Activated naive CD4-positive, alpha-beta T cell treated with anti-CD3 and anti-CD28 coated beads for 36 hours (primary cell): ENCODE data around the gene PCDHGA12. TPM values are rescaled to one million over a fixed set of nuclear protein-coding genes. Genes with fewer than 3 reads are reported as not detected.
"Not testable (repeated sequence)": the region's sequence is repeated elsewhere in the genome, so short reads cannot be mapped to it uniquely, and the experiment has no call there.

Experiments used
- CTCF ChIA-PET: fragments of 350-600 bp; sonication (Branson Sonifier 250); formaldehyde crosslinking; loops from one replicate; lab custom pipeline; 2021; ENCODE audit warnings: antibody characterized with exemption; lab: Charles Lee
- DNase-seq: peaks from one replicate; pipeline ENCODE4 v3.0.0-alpha.2; 2020
- H3K27ac Mint-ChIP-seq: one replicate; pipeline ENCODE4 v1.8.0; 2021; ENCODE audit warnings: mild to moderate bottlenecking, mixed read lengths
- H3K27me3 Mint-ChIP-seq: one replicate; pipeline ENCODE4 v1.8.0; 2021; ENCODE audit warnings: low read depth, mixed read lengths
- H3K36me3 Mint-ChIP-seq: one replicate; pipeline ENCODE4 v1.8.0; 2021; ENCODE audit warnings: low read depth, mixed read lengths
- H3K4me1 Mint-ChIP-seq: one replicate; pipeline ENCODE4 v1.8.0; 2021; ENCODE audit warnings: low read depth, mixed read lengths
- H3K4me3 Mint-ChIP-seq: one replicate; pipeline ENCODE4 v1.8.0; 2021; ENCODE audit warnings: mild to moderate bottlenecking, moderate library complexity, mixed read lengths
- H3K9me3 Mint-ChIP-seq: one replicate; pipeline ENCODE4 v1.8.0; 2021; ENCODE audit warnings: mixed read lengths
- intact Hi-C: fragments of 100-400 bp; cut with micrococcal nuclease; formaldehyde crosslinking; loops from one replicate; pipeline ENCODE4 v1.15.1; 2023
- total RNA-seq, 2 experiments: library from RNA; stranded (reverse); gene quantifications; one replicate each; pipeline ENCODE4 v1.2.3, GENCODE V29; 2021

The PCDHGA12 gene
- total RNA-seq, 2 experiments from 2014 or later: not detected

- H3K27ac Mint-ChIP-seq: peak overlapping the region; percentile 41
- intact Hi-C loops, H3K4me1 Mint-ChIP-seq, DNase-seq, H3K4me3 Mint-ChIP-seq: not testable (repeated sequence)
- peaks cover 60% of the 10 kb centered on the region for H3K27me3 Mint-ChIP-seq
- CTCF ChIA-PET: interaction anchor here (2.2 kb wide), 1 partner anchor 30 kb away, joined by 6 read pairs; the partner anchor contains the start of gene PCDHGA5
- H3K36me3 Mint-ChIP-seq: peaks cover 20% of the 10 kb centered on the region
- H3K9me3 Mint-ChIP-seq: peaks cover 21% of the 10 kb centered on the region
Measured at GRCh38 chr5:141394401-141395187, 35.7 kb upstream of the PCDHGA12 start.

DNA sequence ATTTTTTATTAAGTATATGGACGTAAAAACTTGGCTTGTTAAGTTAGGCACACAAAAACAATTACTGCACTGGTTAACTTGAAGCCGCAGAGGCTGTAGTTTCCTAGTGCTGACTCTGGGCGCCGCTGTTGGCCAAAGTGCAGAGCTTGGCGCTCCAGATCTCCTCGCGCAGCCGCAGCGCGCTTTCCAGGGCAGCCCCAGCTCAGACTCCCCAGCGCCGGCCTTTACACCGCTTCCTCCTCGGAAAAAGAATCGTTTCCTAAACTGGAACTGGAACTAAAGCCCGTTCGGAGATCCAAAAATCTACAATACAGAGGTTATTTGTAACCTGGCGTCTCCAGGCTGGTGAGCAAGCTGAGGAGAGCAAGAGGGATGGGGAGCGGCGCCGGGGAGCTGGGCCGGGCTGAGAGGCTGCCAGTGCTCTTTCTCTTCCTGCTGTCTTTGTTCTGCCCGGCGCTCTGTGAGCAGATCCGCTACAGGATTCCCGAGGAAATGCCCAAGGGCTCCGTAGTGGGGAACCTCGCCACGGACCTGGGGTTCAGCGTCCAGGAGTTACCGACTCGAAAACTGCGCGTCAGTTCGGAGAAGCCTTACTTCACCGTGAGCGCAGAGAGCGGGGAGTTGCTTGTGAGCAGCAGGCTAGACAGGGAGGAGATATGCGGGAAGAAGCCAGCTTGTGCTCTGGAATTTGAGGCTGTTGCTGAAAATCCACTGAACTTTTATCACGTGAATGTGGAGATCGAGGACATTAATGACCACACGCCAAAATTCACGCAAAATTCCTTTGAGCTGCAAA, 32.4 kb upstream of the PCDHGA12 start, which contains the start of gene PCDHGB5:
PCDHGB5 (plus strand) TSS at position 192 of the 796 bp plus-strand sequence; CDS start at position 373, 181 bp downstream.
- CTCF ChIA-PET: interaction anchor here (0.7 to 1.9 kb wide), 10 partner anchors 11 to 160 kb away, joined by 3 to 9 read pairs (median 4); partner anchors contain the start of genes PCDHGA10, PCDHGA11, PCDHGA12 and PCDHGB4
- peak within 1 kb of the TSS; percentile 50 for H3K4me3 Mint-ChIP-seq
- H3K27ac Mint-ChIP-seq, H3K4me1 Mint-ChIP-seq, intact Hi-C loops: not testable (repeated sequence)
- peaks cover 14% of the 10 kb centered on the region for H3K36me3 Mint-ChIP-seq
- DNase-seq: peak; percentile 51
- H3K27me3 Mint-ChIP-seq: peaks cover 56% of the 10 kb centered on the region
- H3K9me3 Mint-ChIP-seq: peaks cover 18% of the 10 kb centered on the region

DNA sequence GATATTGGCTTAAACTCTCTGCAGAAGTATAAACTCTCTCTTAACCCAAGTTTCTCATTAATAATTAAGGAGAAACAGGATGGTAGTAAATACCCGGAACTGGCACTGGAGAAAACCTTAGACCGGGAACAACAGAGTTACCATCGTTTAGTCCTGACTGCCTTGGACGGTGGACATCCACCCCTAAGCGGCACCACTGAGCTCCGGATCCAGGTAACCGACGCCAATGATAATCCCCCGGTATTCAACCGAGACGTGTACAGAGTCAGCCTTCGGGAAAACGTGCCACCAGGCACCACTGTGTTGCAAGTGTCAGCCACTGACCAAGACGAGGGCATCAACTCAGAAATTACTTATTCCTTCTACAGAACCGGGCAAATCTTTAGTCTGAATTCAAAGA, 31.7 kb upstream of the PCDHGA12 start:
- intact Hi-C loops: no loop called here
- Mint-ChIP-seq H3K27me3 (peaks cover 58% of the 10 kb centered on the region), H3K4me3 (no peak overlapping the region), H3K4me1 (peaks cover 5% of the 10 kb centered on the region), H3K9me3 (peaks cover 22% of the 10 kb centered on the region), H3K36me3 (peaks cover 9% of the 10 kb centered on the region), H3K27ac (no peak overlapping the region)
- CTCF ChIA-PET: interaction anchor here (1.8 to 1.9 kb wide), 3 partner anchors 14 to 114 kb away, joined by 7 to 9 read pairs (median 9); partner anchors contain the start of genes PCDHGA10 and PCDHGA12
- no peak for DNase-seq

GRCh38 chr5:141399555-141400258, 30.6 kb upstream of the PCDHGA12 start:
- Mint-ChIP-seq H3K36me3 (peaks cover 10% of the 10 kb centered on the region), H3K9me3 (peaks cover 21% of the 10 kb centered on the region), H3K4me3 (no peak overlapping the region), H3K27ac (no peak overlapping the region), H3K27me3 (peaks cover 58% of the 10 kb centered on the region), H3K4me1 (peaks cover 5% of the 10 kb centered on the region)
- intact Hi-C loops: no loop called here
- CTCF ChIA-PET: interaction anchor here (0.9 to 1.3 kb wide), 2 partner anchors 113 to 595 kb away, joined by 3 to 6 read pairs; no protein-coding TSS in a partner anchor
- DNase-seq: no peak

GRCh38 chr5:141402553-141403243, 27.6 kb upstream of the PCDHGA12 start, which contains the start of gene PCDHGA9:
Gene PCDHGA9 (plus strand): TSS chr5:141402778. CDS start chr5:141402953, 175 bp downstream.
- peak; percentile 45 for DNase-seq
- Mint-ChIP-seq H3K27me3 (peaks cover 60% of the 10 kb centered on the region), H3K4me3 (peak within 1 kb of the TSS; percentile 45), H3K4me1 (peaks cover 5% of the 10 kb centered on the region), H3K36me3 (peaks cover 10% of the 10 kb centered on the region), H3K27ac (no peak within 1 kb of the TSS), H3K9me3 (peaks cover 21% of the 10 kb centered on the region)
- intact Hi-C loops: no loop called here
- CTCF ChIA-PET: interaction anchor here (0.6 to 1.9 kb wide), 7 partner anchors 9 to 206 kb away, joined by 3 to 6 read pairs (median 3); partner anchors contain the start of genes PCDHGA10, PCDHGA2 and TAF7

- no peak overlapping the region for H3K4me3 Mint-ChIP-seq
- peaks cover 23% of the 10 kb centered on the region for H3K9me3 Mint-ChIP-seq
- peaks cover 63% of the 10 kb centered on the region for H3K27me3 Mint-ChIP-seq
Measured at GRCh38 chr5:141403387-141403786, 26.9 kb upstream of the PCDHGA12 start.

GRCh38 chr5:141407790-141408505, 22.4 kb upstream of the PCDHGA12 start, which contains the start of gene PCDHGB6:
Gene PCDHGB6 (plus strand): TSS chr5:141408021. CDS start chr5:141408203, 182 bp downstream.
- H3K4me1 Mint-ChIP-seq, H3K27ac Mint-ChIP-seq: not testable (repeated sequence)
- Mint-ChIP-seq H3K36me3 (peaks cover 14% of the 10 kb centered on the region), H3K4me3 (peak within 1 kb of the TSS; percentile 48), H3K9me3 (peaks cover 19% of the 10 kb centered on the region), H3K27me3 (peaks cover 66% of the 10 kb centered on the region)
- CTCF ChIA-PET: interaction anchor here (0.7 to 2.0 kb wide), 6 partner anchors 9 to 156 kb away, joined by 3 to 9 read pairs (median 4); partner anchors contain the start of genes PCDHGA11, PCDHGB7, PCDHGC3 and TAF7
- intact Hi-C loops: loop anchor here (5.0 kb wide), 1 partner anchor 36 kb away; the partner anchor contains the start of genes PCDHGA6 and PCDHGB3
- DNase-seq: peak; percentile 51

More at GRCh38 chr5:141403387-141403786, 26.9 kb upstream of the PCDHGA12 start:
- H3K36me3 Mint-ChIP-seq: peaks cover 11% of the 10 kb centered on the region
- no peak overlapping the region for H3K27ac Mint-ChIP-seq
- peaks cover 6% of the 10 kb centered on the region for H3K4me1 Mint-ChIP-seq
- CTCF ChIA-PET: interaction anchor here (1.0 to 1.9 kb wide), 6 partner anchors 8 to 153 kb away, joined by 3 to 6 read pairs (median 4); partner anchors contain the start of genes PCDHGA10, PCDHGA2 and TAF7
- intact Hi-C loops: no loop called here
- DNase-seq: no peak

- CTCF ChIA-PET: interaction anchor here (0.5 kb wide), 1 partner anchor 12 kb away, joined by 3 read pairs; the partner anchor contains the start of gene PCDHGB5
- DNase-seq: no peak
- peaks cover 14% of the 10 kb centered on the region for H3K4me1 Mint-ChIP-seq
- H3K36me3 Mint-ChIP-seq: peaks cover 17% of the 10 kb centered on the region
- H3K27me3 Mint-ChIP-seq: peaks cover 69% of the 10 kb centered on the region
- H3K4me3 Mint-ChIP-seq: no peak overlapping the region
- no peak overlapping the region for H3K27ac Mint-ChIP-seq
- peaks cover 17% of the 10 kb centered on the region for H3K9me3 Mint-ChIP-seq
- intact Hi-C loops: loop anchor here (5.0 to 10.0 kb wide), 3 partner anchors 37 to 465 kb away; partner anchors contain the start of genes DIAPH1, PCDH1, PCDHGA6 and PCDHGB3
Measured at GRCh38 chr5:141409598-141410306, 20.6 kb upstream of the PCDHGA12 start.

- Mint-ChIP-seq H3K4me1 (peaks cover 14% of the 10 kb centered on the region), H3K9me3 (peaks cover 17% of the 10 kb centered on the region), H3K27me3 (peaks cover 68% of the 10 kb centered on the region), H3K36me3 (peaks cover 23% of the 10 kb centered on the region), H3K27ac (no peak overlapping the region), H3K4me3 (no peak overlapping the region)
- DNase-seq: no peak
- CTCF ChIA-PET: interaction anchor here (0.6 to 2.7 kb wide), 6 partner anchors 8 to 101 kb away, joined by 3 to 14 read pairs (median 4); partner anchors contain the start of gene PCDHGA11
- intact Hi-C loops: loop anchor here (5.0 to 10.0 kb wide), 2 partner anchors 206 to 463 kb away; partner anchors contain the start of genes DIAPH1 and PCDH1
Measured at GRCh38 chr5:141411575-141411974, 18.7 kb upstream of the PCDHGA12 start.
